GM23248 (cell line): ENCODE measurements around the gene RBM34.

ENCODE experiments used
- EZH2 ChIP-seq: fragments of 200-600 bp; sonication (generic); IDR thresholded peaks from 2 replicates; pipeline ENCODE4 v1.6.1; 2018; ENCODE audit warnings: antibody characterized with exemption, mild to moderate bottlenecking; ENCODE audit not compliant: insufficient read depth, poor library complexity, severe bottlenecking
- EZH2phosphoT487 ChIP-seq: fragments of 200-600 bp; sonication (generic); IDR thresholded peaks from 2 replicates; pipeline ENCODE4 v1.6.1; 2018; ENCODE audit warnings: antibody characterized with exemption, moderate library complexity, mild to moderate bottlenecking, low read depth; ENCODE audit not compliant: insufficient read depth

GRCh38 chr1:235205687-235206086 lies 44.6 kb upstream of the RBM34 start:
- TF ChIP-seq EZH2: no peak
- TF ChIP-seq EZH2phosphoT487: no peak
